Heart right ventricle (tissue), 16 donors: Measurements from ENCODE around the gene KATNAL1. TPM values are rescaled to one million over a fixed set of nuclear protein-coding genes. Genes with fewer than 3 reads are reported as not detected.

Source experiments
- ATAC-seq, 8 donors: fragments of 200-7000 bp; cut with Tn5 transposase; one replicate each; pipeline ENCODE4 v1.9.1; 2020; ENCODE audit warnings: mild to moderate bottlenecking in 8 of 8, moderate library complexity in 8 of 8, moderate number of reproducible peaks in 1 of 8
- DNase-seq, 2 donors: peaks; one replicate each; pipeline ENCODE4 v3.0.0-alpha.2; 2020
- H3K27ac ChIP-seq, 10 donors: fragments of 200-600 bp; sonication (generic) in 2 of 10; one replicate each; pipeline versions ENCODE4 v1.5.0 to v1.8.0; 2020 to 2022; ENCODE audit warnings: mild to moderate bottlenecking in 3 of 10
- H3K27me3 ChIP-seq, 7 donors: fragments of 200-600 bp; one replicate each; pipeline ENCODE4 v1.8.0; 2021 to 2022; ENCODE audit warnings: mild to moderate bottlenecking in 2 of 7
- H3K36me3 ChIP-seq, 9 donors: fragments of 200-600 bp; sonication (generic) in 1 of 9; one replicate each; pipeline versions ENCODE4 v1.5.0 to v1.8.0; 2020 to 2022; ENCODE audit warnings: mild to moderate bottlenecking in 2 of 9
- H3K4me1 ChIP-seq, 9 donors: fragments of 200-600 bp; sonication (generic) in 1 of 9; one replicate each; pipeline versions ENCODE4 v1.5.0 to v1.8.0; 2020 to 2022; ENCODE audit warnings: mild to moderate bottlenecking in 4 of 9
- H3K4me3 ChIP-seq, 10 donors: fragments of 200-600 bp; sonication (generic) in 2 of 10; one replicate each; pipeline versions ENCODE4 v1.5.0 to v1.8.0; 2020 to 2022; ENCODE audit warnings: mild to moderate bottlenecking in 7 of 10, moderate library complexity in 2 of 10
- H3K9me3 ChIP-seq, 11 donors: fragments of 200-600 bp in 10 of 11; sonication (generic) in 2 of 11; one replicate each; pipeline versions ENCODE4 v1.5.0 to v1.8.0; 2013 to 2022; ENCODE audit warnings: mild to moderate bottlenecking in 2 of 11, control low read depth in 1 of 11, moderate library complexity in 1 of 11
- CTCF ChIP-seq, 9 donors: fragments of 200-600 bp; sonication (generic) in 2 of 9; IDR thresholded peaks; one replicate each; pipeline versions ENCODE4 v1.5.0 to v1.8.0; 2021 to 2022; ENCODE audit warnings: antibody characterized with exemption in 9 of 9, mild to moderate bottlenecking in 5 of 9, moderate library complexity in 1 of 9
- WGBS, 2 donors: extraction: QIAGEN DNeasy Blood & Tissue Kit; methylation state at CpG; one replicate each; pipeline ENCODE4 v1.1.7; 2013; ENCODE audit warnings: inconsistent platforms in 1 of 2; 5-methylcytosine and 5-hydroxymethylcytosine counted together
- intact Hi-C, 10 donors: fragments of 100-400 bp; cut with DNase I; formaldehyde crosslinking; loops; one replicate each; pipeline versions ENCODE4 v1.11.1 to v1.14.2; 2022
- polyA plus RNA-seq, 2 donors: library from polyadenylated mRNA; stranded (reverse); fragments of 200-250 nt; gene quantifications; one replicate each; pipeline ENCODE4 v1.2.3, GENCODE V29; 2013
- total RNA-seq, 10 donors: library from RNA; stranded (reverse); fragmentation: NEBNext Ultra II Directional in 3 of 10; extraction: Animal tissue kit (Norgen Biotek cat#: 25700) in 3 of 10; gene quantifications; one replicate each; pipeline versions ENCODE4 v1.2.1 to v1.2.4, GENCODE V29; 2021 to 2023
- donor health status: Arrhythmogenic right ventricular cardiomyopathy.
- donor health status: ischemic (EF 13 %, LVEDD 7.1; RV severe dilation, severe dysfunction).
- donor health status: healthy with polysubstance abuse.
- donor health status: DM: no; HTN: yes; CAD: no.
- donor health status: DM: no; HTN: no; CAD: no.
- donor health status: ischemic (EF 25% LVEDD 6.9; RV normal size, moderate dysfunction).
- donor health status: ischemic (EF 25% LVEDD 5.7; RV mildly dilated, moderate dysfunction).
- donor health status: healthy.
- donor health status: DM: yes; HTN: yes; CAD: no.
- donor health status: Ischemic cardiomyopathy.
- donor health status: ischemic (EF 35%, LVEDD 5.7; RV mildly dilated, moderate dysfunction).
- donor health status: nonischemic (EF 11% LVEDD 7.7; RV severe dilation, severe dysfunction).
- donor health status: DM: yes; HTN: yes; CAD: no.
- donor health status: PGD.
- donor health status: ischemic (EF 29% LVEDD 5.4; RV normal size, mild dysfunction).
- donor health status: nonischemic (EF 23%, LVEDD 6.1; RV moderate dilation, normal function).

Gene KATNAL1
- total and polyA plus RNA-seq, 12 donors = 5.1 to 61.9 (median 51.9) TPM

DNA sequence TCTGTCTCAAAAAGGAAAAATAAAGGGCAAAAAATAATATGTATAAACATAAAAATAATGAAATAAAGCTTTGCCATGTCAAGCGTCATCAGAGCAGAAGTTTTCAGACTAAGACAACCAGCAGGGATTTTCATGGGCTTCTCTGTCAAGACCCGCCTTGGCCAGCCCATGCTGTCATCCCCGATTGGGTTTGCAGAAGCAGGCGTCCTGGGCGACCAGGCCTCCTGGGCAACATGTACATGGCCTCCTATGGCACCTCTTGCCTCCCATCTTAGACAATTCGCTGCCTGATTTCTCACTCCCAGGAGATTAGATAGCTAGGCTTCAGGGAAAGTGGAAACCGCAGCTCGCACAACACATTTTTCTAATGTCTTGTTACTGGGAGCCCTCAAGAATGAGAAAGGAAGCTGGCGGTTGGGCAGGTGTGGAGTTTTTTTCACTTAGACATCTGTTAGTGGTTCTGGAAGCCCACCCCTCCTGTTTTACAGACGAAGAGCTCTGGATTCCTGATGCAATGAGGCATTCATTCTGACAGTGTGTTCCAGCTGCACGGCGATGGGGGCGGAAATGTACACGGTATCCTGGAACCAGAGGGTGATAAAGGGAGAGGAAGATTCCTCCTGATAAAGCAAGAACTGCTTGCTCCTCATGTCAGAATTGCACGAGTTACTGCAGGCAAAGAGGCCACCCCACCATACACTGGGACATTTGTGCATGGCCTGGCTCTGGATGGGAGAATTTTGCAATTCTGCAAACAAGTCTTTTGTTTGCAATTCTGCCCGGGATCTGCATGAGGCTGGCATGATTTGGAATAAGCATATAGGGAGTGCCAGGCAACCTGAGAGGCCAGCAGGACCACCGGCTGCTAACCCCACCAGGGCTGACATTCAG, 47.4 kb upstream of the KATNAL1 start:
- no peak for ATAC-seq
- Histone ChIP-seq H3K27ac (no peak overlapping the region), H3K4me1 (peaks cover 0 to 11% (median 0%) of the 10 kb centered on the region in 9 donors), H3K4me3 (no peak overlapping the region), H3K27me3 (no peaks in the 10 kb centered on the region), H3K36me3 (no peaks in the 10 kb centered on the region), H3K9me3 (peaks cover 0 to 25% (median 0%) of the 10 kb centered on the region in 11 donors)
- WGBS, 2 donors = 76 to 80% methylated on average over 17 of the region's 17 CpGs
- TF ChIP-seq CTCF (IDR thresholded peaks at IDR 0.05) = no peak
- no peak for DNase-seq
- intact Hi-C loops = loop anchor here in 4 of 10 donors (5.0 to 10.0 kb wide), 5 partner anchors 103 to 690 kb away; partner anchors contain the start of gene HMGB1 (in 2 of the 4)

- intact Hi-C loops = loop anchor here in 4 of 10 donors (10.0 kb wide), 4 partner anchors 111 to 691 kb away; partner anchors contain the start of gene HMGB1 (in 2 of the 4)
- peaks cover 0 to 11% (median 0%) of the 10 kb centered on the region in 9 donors for H3K4me1 ChIP-seq
- DNase-seq = no peak
- no peak overlapping the region for H3K4me3 ChIP-seq
- peaks cover 0 to 25% (median 0%) of the 10 kb centered on the region in 11 donors for H3K9me3 ChIP-seq
- no peak for ATAC-seq
- H3K27ac ChIP-seq = no peak overlapping the region
- H3K36me3 ChIP-seq = no peaks in the 10 kb centered on the region
- TF ChIP-seq CTCF (IDR thresholded peaks at IDR 0.05) = no peak
- WGBS, 2 donors = 95 to 96% methylated on average over 4 of the region's 4 CpGs
- no peaks in the 10 kb centered on the region for H3K27me3 ChIP-seq
Observed at GRCh38 chr13:30353471-30354215, 46.3 kb upstream of the KATNAL1 start.

DNA sequence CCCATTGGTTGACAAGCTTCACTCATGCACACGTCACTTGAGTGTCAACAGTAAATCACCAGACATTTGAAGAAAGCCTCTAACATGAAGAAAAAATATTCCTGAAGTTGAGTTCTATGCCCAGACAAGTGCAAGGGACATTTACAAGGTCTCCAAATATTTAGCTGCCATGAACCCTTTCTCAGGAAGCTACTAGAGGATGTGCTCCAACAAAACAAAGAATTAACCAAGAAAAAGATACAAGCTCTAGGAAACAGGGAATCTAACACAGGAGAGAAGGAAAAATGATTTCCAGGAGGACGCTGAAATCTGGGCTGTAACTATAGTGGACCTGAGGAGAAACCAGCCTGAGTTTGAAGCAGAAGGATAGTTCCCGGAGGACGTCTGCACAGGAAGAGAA, 45.7 kb upstream of the KATNAL1 start:
- intact Hi-C loops = loop anchor here in 4 of 10 donors (10.0 kb wide), 4 partner anchors 112 to 692 kb away; partner anchors contain the start of gene HMGB1 (in 2 of the 4)
- DNase-seq (no peak), ATAC-seq (no peak)
- Histone ChIP-seq H3K27me3 (no peaks in the 10 kb centered on the region), H3K4me1 (peaks cover 0 to 11% (median 0%) of the 10 kb centered on the region in 9 donors), H3K36me3 (no peaks in the 10 kb centered on the region), H3K9me3 (peaks cover 0 to 25% (median 0%) of the 10 kb centered on the region in 11 donors), H3K4me3 (no peak overlapping the region), H3K27ac (no peak overlapping the region)
- 92 to 96% methylated on average over 4 of the region's 4 CpGs for WGBS, 2 donors
- TF ChIP-seq CTCF (IDR thresholded peaks at IDR 0.05) = no peak

DNA sequence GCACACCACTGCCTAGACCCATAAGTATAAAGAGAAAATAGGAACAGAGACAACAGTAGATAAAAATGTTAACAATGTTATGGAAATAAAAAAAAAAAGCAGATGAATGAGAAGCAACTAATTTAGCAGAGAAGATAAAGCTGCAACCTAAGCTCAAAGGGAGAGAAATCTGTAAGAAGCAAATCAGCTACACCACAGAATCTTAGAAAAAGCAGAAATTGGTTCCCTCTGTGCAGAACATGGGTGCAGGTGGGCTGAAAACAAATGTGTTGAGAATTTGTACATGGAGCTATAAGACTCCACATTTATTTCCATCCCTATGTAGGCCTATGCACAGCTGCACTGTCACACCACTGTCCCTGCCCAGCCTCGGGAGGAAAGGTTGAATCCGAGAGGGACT, 44.8 kb upstream of the KATNAL1 start:
- 96 to 100% methylated on average over 2 of the region's 2 CpGs for WGBS, 2 donors
- DNase-seq (no peak), ATAC-seq (no peak)
- Histone ChIP-seq H3K36me3 (no peaks in the 10 kb centered on the region), H3K27me3 (no peaks in the 10 kb centered on the region), H3K4me3 (no peak overlapping the region), H3K4me1 (peaks cover 0 to 16% (median 0%) of the 10 kb centered on the region in 9 donors), H3K27ac (no peak overlapping the region), H3K9me3 (peaks cover 0 to 25% (median 0%) of the 10 kb centered on the region in 11 donors)
- intact Hi-C loops = loop anchor here in 4 of 10 donors (10.0 kb wide), 4 partner anchors 113 to 693 kb away; partner anchors contain the start of gene HMGB1 (in 2 of the 4)
- TF ChIP-seq CTCF (IDR thresholded peaks at IDR 0.05) = no peak
